PC-9 (cell line): Measurements from ENCODE around the gene ANKRD17. TPM values are rescaled to one million over a fixed set of nuclear protein-coding genes. Genes with fewer than 3 reads are reported as not detected.

Experiments used
- BruUV-seq: library from RNA; stranded (reverse); fragments of 400-500 nt; replicated peaks from 2 replicates; lab custom pipeline; 2021; lab: Mats Ljungman, UMichigan
- CTCF ChIA-PET: fragments of 300-600 bp; sonication (Branson Sonifier 250); formaldehyde crosslinking; loops from one replicate; lab custom pipeline; 2022; ENCODE audit warnings: antibody characterized with exemption; lab: Charles Lee
- POLR2A ChIA-PET: fragments of 300-600 bp; sonication (Branson Sonifier 250); formaldehyde crosslinking; loops from one replicate; lab custom pipeline; 2022; ENCODE audit warnings: antibody characterized with exemption; ENCODE audit not compliant: unreplicated experiment; lab: Charles Lee
- DNase-seq, 2 experiments: peaks; one replicate each; pipeline versions ENCODE4 v3.0.0 to v3.0.0-alpha.2; 2015 to 2022; ENCODE audit warnings: mixed read lengths in 1 of 2
- H2AFZ ChIP-seq: fragments of 200-600 bp; sonication (generic); 2 replicates; pipeline ENCODE4 v1.8.1; 2017; ENCODE audit warnings: antibody characterized with exemption
- H3F3A ChIP-seq: fragments of 200-600 bp; sonication (generic); 2 replicates; pipeline ENCODE4 v1.8.1; 2017; ENCODE audit warnings: antibody characterized with exemption, mild to moderate bottlenecking, low read depth; ENCODE audit not compliant: insufficient read depth
- H3K27ac ChIP-seq: fragments of 200-600 bp; sonication (generic); 2 replicates; pipeline ENCODE4 v1.6.1; 2016; ENCODE audit warnings: mixed run types
- H3K27me3 ChIP-seq: fragments of 200-600 bp; sonication (generic); 2 replicates; pipeline ENCODE4 v1.6.1; 2016; ENCODE audit warnings: low read depth, mixed run types; ENCODE audit not compliant: insufficient read depth
- H3K36me3 ChIP-seq: fragments of 200-600 bp; sonication (generic); 2 replicates; pipeline ENCODE4 v1.6.1; 2016; ENCODE audit warnings: low read depth, mixed run types
- H3K4me1 ChIP-seq: fragments of 200-600 bp; sonication (generic); replicated peaks from 2 replicates; pipeline ENCODE4 v1.6.1; 2016; ENCODE audit warnings: mixed run types; ENCODE audit not compliant: insufficient read depth
- H3K4me2 ChIP-seq: fragments of 200-600 bp; sonication (generic); 2 replicates; pipeline ENCODE4 v1.6.1; 2017; ENCODE audit warnings: mixed run types
- H3K4me3 ChIP-seq: fragments of 200-600 bp; sonication (generic); 2 replicates; pipeline ENCODE4 v1.6.1; 2016; ENCODE audit warnings: mixed run types
- H3K79me2 ChIP-seq: fragments of 200-600 bp; sonication (generic); 2 replicates; pipeline ENCODE4 v1.6.1; 2017; ENCODE audit warnings: low read depth, mixed run types
- H3K9me2 ChIP-seq: fragments of 200-600 bp; sonication (generic); 2 replicates; pipeline ENCODE4 v1.8.1; 2017; ENCODE audit warnings: mild to moderate bottlenecking; ENCODE audit not compliant: insufficient read depth
- H3K9me3 ChIP-seq: fragments of 200-600 bp; sonication (generic); 2 replicates; pipeline ENCODE4 v1.8.1; 2016; ENCODE audit warnings: low read depth; ENCODE audit not compliant: insufficient read depth
- H4K20me1 ChIP-seq: fragments of 200-600 bp; sonication (generic); 2 replicates; pipeline ENCODE4 v1.8.1; 2017; ENCODE audit not compliant: insufficient read depth
- CTCF ChIP-seq: fragments of 200-600 bp; sonication (generic); conservative IDR thresholded peaks from 2 replicates; pipeline ENCODE4 v1.6.1; 2017; ENCODE audit warnings: mixed run types, antibody characterized with exemption, mild to moderate bottlenecking, moderate library complexity
- EZH2 ChIP-seq: fragments of 200-600 bp; sonication (generic); IDR thresholded peaks from 2 replicates; pipeline ENCODE4 v1.8.0; 2017; ENCODE audit warnings: antibody characterized with exemption, low read depth
- intact Hi-C: fragments of 100-400 bp; cut with micrococcal nuclease; formaldehyde crosslinking; loops from one replicate; pipeline ENCODE4 v1.10.0; 2022; ENCODE audit not compliant: unreplicated experiment
- total RNA-seq: library from RNA; stranded (reverse); gene quantifications from 2 replicates; pipeline ENCODE4 v1.2.3, GENCODE V29; 2021

Gene ANKRD17
- total RNA-seq, 1 experiment from 2014 or later, result 37.9 TPM

GRCh38 chr4:73211968-73212367 is 46.6 kb downstream of the ANKRD17 start:
- H3K27me3 ChIP-seq, result no peaks in the 10 kb centered on the region
- peaks cover 41% of the 10 kb centered on the region for H4K20me1 ChIP-seq
- ChIA-PET CTCF (no interaction called here), POLR2A (no interaction called here)
- no peaks in the 10 kb centered on the region; the same call in 1 of the 2 replicates for H3K9me2 ChIP-seq
- TF ChIP-seq EZH2 (no peak), CTCF (no peak)
- H3K36me3 ChIP-seq, result 0 out of 2 replicates have a peak, but pooled peaks cover 9% of the 10 kb centered on the region
- no peak overlapping the region for H3K27ac ChIP-seq
- no peak for DNase-seq
- no peak overlapping the region for H3K4me2 ChIP-seq
- no peaks in the 10 kb centered on the region for H3K9me3 ChIP-seq
- intact Hi-C loops, result no loop called here
- peaks cover 91% of the 10 kb centered on the region for H3K79me2 ChIP-seq
- no peak overlapping the region for H3K4me3 ChIP-seq
- no peak overlapping the region for H2AFZ ChIP-seq
- no TSS peak for BruUV-seq
- H3F3A ChIP-seq, result no peaks in the 10 kb centered on the region
- no peaks in the 10 kb centered on the region for H3K4me1 ChIP-seq

- Histone ChIP-seq H3K9me2 (no peaks in the 10 kb centered on the region; the same call in 1 of the 2 replicates), H3K4me3 (no peak overlapping the region), H3K27ac (no peak overlapping the region), H3K4me1 (no peaks in the 10 kb centered on the region), H3K27me3 (no peaks in the 10 kb centered on the region), H3K9me3 (no peaks in the 10 kb centered on the region), H2AFZ (no peak overlapping the region), H3K4me2 (no peak overlapping the region), H3K36me3 (0 out of 2 replicates have a peak, but pooled peaks cover 4% of the 10 kb centered on the region), H3F3A (0 out of 2 replicates have a peak, but pooled peaks cover 5% of the 10 kb centered on the region), H3K79me2 (peaks cover 94% of the 10 kb centered on the region), H4K20me1 (peaks cover 27% of the 10 kb centered on the region)
- intact Hi-C loops, result no loop called here
- POLR2A ChIA-PET, result no interaction called here
- TF ChIP-seq EZH2 (no peak), CTCF (no peak)
- DNase-seq, result no peak
- CTCF ChIA-PET, result no interaction called here
- BruUV-seq, result no TSS peak
Observed at GRCh38 chr4:73208376-73208775, 50.2 kb downstream of the ANKRD17 start.

- POLR2A ChIA-PET, result no interaction called here
- no TSS peak for BruUV-seq
- no peaks in the 10 kb centered on the region for H3K36me3 ChIP-seq
- no peak overlapping the region for H3K27ac ChIP-seq
- no peaks in the 10 kb centered on the region; the same call in 1 of the 2 replicates for H3K9me2 ChIP-seq
- H3K79me2 ChIP-seq, result peaks cover 96% of the 10 kb centered on the region
- intact Hi-C loops, result no loop called here
- no peak overlapping the region for H3K4me3 ChIP-seq
- no peaks in the 10 kb centered on the region for H3K9me3 ChIP-seq
- CTCF ChIA-PET, result no interaction called here
- no peaks in the 10 kb centered on the region for H3K4me1 ChIP-seq
- H2AFZ ChIP-seq, result no peak overlapping the region
- no peak for DNase-seq
- no peaks in the 10 kb centered on the region for H3K27me3 ChIP-seq
- no peak overlapping the region for H3K4me2 ChIP-seq
- peaks cover 31% of the 10 kb centered on the region for H4K20me1 ChIP-seq
- 0 out of 2 replicates have a peak, but pooled peaks cover 5% of the 10 kb centered on the region for H3F3A ChIP-seq
- TF ChIP-seq EZH2 (no peak), CTCF (no peak)
Observed at GRCh38 chr4:73206236-73206635, 52.4 kb downstream of the ANKRD17 start.
